H1 (cell line): ENCODE results near the gene IL18RAP. TPM values are rescaled to one million over a fixed set of nuclear protein-coding genes. Genes with fewer than 3 reads are reported as not detected.

Experiments used
- CHD2 ChIP-seq: IDR thresholded peaks from 2 replicates; pipeline ENCODE4 v1.6.1; 2012; ENCODE audit warnings: low read length, improper control_type of control experiment
- CHD7 ChIP-seq: fragments of 300-600 bp; sonication (generic); IDR thresholded peaks from 2 replicates; pipeline ENCODE4 v1.7.1; 2012; ENCODE audit warnings: low read length, moderate library complexity, mild to moderate bottlenecking, inconsistent platforms; ENCODE audit not compliant: insufficient replicate concordance
- EP300 ChIP-seq, 2 experiments: IDR thresholded peaks; 1 replicate in 1 of 2; 2 replicates in 1 of 2; pipeline ENCODE4 v1.6.1; 2011 to 2012; ENCODE audit warnings: low read depth in 2 of 2, low read length in 2 of 2, mild to moderate bottlenecking in 2 of 2, borderline replicate concordance in 1 of 2, inconsistent platforms in 1 of 2, moderate library complexity in 1 of 2
- POLR2AphosphoS5 ChIP-seq: IDR thresholded peaks from 2 replicates; pipeline ENCODE4 v1.6.1; 2011; ENCODE audit warnings: low read depth, low read length
- polyA plus RNA-seq, 7 experiments: library from polyadenylated mRNA; depleted of rRNA in 3 of 7; stranded (reverse) in 5 of 7; unstranded in 2 of 7; fragments of >200 nt in 5 of 7; fragments of 200-250 nt in 2 of 7; gene quantifications; 1 replicate in 5 of 7; 2 replicates in 1 of 7; 4 replicates in 1 of 7; pipeline versions ENCODE4 v1.2.1 to v1.2.3, GENCODE V29; 2011 to 2013; ENCODE audit warnings: missing spikeins in 2 of 7, mixed read lengths in 2 of 7
- total RNA-seq: library from RNA; stranded (reverse); fragmentation: NEBNext Ultra II Directional; extraction: Animal tissue kit (Norgen Biotek cat#: 25700); gene quantifications from 2 replicates; pipeline ENCODE4 v1.2.1, GENCODE V29; 2021

Gene IL18RAP
- total and polyA plus RNA-seq, 2 of the 8 experiments (the other 6 are each of a cell fraction or from before 2014, with no cell fraction given), result not detected

GRCh38 chr2:102486941-102487702 is 64.2 kb downstream of the IL18RAP start (continued):
- TF ChIP-seq CHD7, result no peak
- TF ChIP-seq POLR2AphosphoS5, result no peak
- TF ChIP-seq CHD2, result no peak
- TF ChIP-seq EP300 (IDR thresholded peaks at IDR 0.05; ENCODE audit: borderline replicate concordance in 1 of 2, low read depth in 2 of 2, low read length in 2 of 2), result no peak
